Activated CD4-positive, alpha-beta T cell treated with anti-CD3 and anti-CD28 coated beads, Interleukin-2, Interleukin-4, amounts not matched to agents 100 ng/mL and 50 ng/mL, durations not matched to agents 16 hours and 8 hours (primary cell): Measurements from ENCODE around the gene PHC2.
A peak's percentile ranks its signal among the peaks of the same experiment; 100 is the strongest.

Experiments
- DNase-seq: peaks from one replicate; pipeline ENCODE4 v3.0.0-alpha.2; 2020; ENCODE audit warnings: low spot score

Gene PHC2

GRCh38 chr1:33454646-33455282, 23.9 kb upstream of the PHC2 start:
- no peak for DNase-seq

DNA sequence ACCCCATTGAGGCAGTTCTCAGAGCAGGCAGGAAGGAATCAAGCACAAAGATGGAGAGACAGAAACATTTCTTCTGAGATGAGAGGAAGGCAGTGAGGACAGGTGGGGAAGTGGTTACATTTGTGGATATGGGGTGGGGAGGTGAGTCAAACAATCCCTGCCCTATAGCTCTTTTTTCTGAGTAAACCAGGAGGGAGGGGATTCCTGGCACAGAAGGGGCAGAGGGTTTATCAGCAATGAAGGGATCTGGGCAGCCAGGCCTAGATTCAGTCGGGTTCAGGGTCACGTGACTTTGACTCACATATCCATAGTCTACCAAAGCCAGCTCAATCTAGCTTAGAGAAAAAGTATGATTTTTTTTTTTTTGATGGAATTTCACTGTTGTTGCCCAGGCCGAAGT, 15.7 kb upstream of the PHC2 start:
- no peak for DNase-seq

DNA sequence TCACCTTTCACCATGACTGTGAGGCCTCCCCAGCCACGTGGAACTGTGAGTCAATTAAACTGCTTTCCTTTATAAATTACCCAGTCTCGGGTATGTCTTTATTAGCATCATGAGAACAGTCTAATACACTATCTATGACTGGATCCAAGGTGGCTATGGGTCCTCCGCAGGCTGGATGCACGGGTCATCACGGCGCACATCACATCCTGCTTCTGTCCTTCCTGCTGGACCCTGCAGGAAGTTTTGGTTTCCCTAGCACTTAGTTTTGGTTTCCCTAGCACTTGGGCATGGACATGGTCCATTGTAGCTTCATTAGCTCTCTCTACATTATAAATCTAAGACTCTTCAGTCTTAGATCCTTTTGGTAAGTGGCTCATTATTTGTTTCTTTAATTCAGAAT, 14.2 kb upstream of the PHC2 start:
- DNase-seq, result no peak

GRCh38 chr1:33443705-33444180, 12.8 kb upstream of the PHC2 start:
- no peak for DNase-seq

DNA sequence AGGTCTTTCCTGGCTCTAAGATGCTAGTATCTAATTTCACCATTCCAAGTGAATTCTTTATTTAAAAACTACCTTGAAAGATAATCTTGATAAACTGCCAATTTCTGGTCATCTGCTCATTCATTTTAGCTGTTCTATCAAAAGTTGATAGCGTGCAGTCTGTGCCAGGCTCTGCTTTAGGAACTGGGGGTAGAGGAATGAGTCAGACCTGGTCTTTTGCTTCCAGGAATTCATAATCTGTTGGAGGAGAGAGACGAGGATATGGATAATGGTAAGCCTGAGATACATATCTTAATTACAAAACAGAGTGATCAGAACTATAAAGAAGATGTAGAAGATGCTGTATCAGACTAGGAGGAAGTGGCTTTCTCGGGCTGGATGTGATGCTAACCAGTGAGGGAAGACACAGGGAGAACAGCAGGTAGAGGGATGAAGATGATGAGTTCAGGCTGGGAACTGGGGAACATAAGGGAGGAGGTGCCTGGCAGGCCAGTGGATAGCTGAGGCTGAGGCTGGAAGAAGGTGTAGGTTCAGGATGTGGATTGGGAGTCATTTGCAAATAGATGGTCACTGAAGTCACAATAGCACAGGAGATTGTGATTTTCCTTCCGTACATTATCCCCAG, 12.3 kb upstream of the PHC2 start:
- DNase-seq, result no peak

DNA sequence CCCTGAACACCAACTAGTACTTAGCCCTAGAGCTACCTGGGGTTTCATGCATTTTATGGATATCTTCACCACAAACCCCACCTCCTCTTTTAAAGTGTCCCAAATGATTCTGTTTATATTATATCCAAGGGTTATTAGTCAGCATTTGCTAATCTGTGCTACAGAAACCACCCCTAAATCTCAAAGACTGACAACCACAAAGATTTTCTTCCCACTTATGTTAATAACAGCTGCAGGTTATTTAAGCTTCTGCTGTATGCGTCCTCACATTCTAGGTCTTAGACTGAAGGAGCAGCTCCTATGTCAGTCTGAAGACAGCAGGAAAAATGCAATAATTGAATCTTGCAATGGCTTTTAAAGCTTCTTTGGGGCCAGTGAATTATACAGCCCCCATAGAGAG, 11.2 kb upstream of the PHC2 start:
- no peak for DNase-seq

DNA sequence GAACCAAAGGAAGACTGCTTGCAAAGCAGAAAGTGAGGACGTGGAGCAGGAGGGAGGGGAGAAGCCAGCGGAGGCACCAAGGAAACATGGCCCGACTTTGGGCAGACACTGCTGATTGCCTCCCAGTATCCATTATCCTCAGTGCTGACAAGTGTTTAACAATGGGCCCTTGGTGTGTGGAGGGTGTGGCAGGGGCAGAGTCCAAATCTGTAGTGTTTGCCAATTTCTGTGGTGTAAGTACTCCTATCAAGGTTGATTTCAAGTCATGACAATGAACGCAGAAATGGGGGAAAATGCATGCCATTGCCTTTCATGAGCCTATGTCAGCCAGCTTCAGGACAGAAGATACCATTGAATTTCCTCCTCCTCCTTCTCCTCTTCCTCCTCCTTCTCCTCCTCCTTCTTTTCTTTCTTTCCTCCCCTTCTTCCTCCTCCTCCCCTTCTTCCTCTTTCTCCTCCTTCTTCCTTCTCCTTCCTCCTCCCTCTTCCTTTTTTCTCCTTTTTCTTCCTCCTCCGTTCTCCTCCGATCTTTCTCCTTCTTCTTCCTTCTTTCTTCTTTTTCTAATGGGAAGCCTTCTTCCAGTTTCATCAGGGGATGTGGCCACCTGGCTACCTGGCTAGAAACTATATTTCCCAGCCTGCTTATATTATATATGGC, 10.3 kb upstream of the PHC2 start:
- no peak for DNase-seq

GRCh38 chr1:33439662-33440061, 8.8 kb upstream of the PHC2 start:
- DNase-seq, result no peak

DNA sequence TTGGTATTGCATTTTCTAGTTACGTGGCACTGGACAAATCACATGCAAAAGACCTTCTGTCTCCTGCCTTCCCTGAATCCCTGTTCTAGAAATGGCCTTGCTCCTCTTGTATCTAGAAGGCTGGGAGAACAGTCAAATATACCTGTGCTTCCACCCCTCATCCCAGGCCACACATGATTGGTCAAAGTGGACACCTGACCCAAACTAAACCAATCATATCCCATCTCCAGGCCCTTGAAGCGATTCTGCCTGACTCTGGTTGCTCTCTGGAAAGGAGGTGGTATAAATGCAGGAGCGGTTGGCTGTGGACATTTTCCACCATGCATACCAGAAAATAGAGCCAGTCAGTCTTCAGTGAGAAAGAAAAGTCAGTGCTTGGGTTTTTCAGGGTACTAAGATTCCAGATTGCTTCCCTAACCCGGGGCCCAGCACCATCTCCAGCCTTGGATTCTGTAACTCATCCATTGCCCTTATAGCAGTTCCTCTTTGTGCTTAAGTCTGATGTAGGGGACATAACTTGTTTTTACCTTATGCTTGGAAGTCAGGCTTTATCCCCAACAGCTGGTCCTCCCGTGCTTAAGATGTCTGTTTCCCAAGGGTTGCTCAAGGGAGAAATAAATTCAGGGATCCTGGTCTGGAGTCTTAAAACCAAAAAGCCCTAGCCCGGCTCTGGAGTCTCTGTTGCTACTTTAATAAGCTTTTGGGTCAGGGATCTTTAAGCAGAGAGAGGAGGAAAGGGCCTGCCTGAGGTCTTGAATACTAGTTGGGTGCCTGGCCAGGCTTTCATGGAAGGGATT, 7.7 kb upstream of the PHC2 start:
- no peak for DNase-seq

GRCh38 chr1:33436557-33437285, 5.8 kb upstream of the PHC2 start:
- no peak for DNase-seq

GRCh38 chr1:33435096-33435820, 4.4 kb upstream of the PHC2 start:
- DNase-seq, result no peak

- DNase-seq, result no peak
Observed at GRCh38 chr1:33434363-33434750, 3.5 kb upstream of the PHC2 start.

GRCh38 chr1:33433509-33434362, 2.8 kb upstream of the PHC2 start:
- no peak for DNase-seq

DNA sequence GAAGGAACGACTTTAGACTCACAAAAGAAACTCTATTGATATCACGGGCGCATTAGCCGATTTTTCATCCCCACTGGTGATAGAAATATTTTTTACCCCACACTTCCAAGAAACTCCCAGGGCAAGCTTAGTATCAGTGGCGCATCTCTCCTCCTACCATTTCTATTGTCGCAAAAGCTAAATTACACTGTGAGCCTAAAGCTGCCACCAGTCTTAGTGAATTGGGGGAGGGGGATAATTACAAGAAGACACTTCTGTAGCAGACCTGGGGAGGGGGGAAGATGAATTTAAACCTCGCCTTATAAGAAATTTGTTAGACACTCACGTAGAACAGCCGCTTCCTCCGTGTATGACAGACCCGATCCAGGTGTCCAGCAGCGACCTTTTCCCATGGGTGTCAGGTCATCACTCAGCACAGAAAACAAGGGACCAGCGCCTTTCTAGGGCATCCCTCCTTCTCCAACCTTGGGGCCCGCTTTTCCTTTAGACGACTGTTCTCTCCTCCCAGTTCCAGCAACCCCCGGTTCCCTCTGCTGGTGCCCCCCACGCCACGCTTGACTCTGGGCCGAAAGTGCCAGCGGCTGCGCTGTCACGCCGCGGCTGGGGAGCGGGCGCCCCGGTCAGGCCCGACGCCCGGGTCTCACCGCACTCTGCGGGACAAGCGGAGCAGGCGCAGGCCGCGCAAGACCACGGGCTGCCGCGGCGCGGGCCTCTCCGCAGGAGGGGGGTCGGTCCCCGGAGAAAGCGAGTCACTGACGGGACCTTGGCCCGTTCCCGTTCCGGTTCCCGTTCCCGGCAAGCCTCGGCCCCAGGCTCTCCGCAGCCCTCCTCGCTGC, 821 bp downstream of the PHC2 start:
- no peak for DNase-seq

DNA sequence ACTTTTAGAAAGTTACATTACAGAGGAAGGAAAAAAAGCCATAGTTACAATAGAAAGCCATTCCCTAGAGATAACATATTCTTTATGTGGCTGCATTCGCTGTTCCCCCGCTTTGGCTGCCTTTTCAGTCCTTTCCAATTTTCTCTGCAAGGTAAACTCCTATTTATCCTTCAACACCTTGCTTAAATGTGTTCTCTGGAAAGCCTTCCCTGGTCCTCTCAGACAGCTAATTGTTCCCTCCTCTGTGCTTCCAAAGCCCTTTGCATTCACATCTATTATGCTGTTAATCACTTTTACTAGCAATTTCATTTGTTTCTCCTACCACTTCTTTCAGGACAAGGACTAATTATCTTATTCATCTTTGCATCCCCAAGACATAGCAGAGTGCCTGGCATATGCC, 1.6 kb downstream of the PHC2 start:
- no peak for DNase-seq

DNA sequence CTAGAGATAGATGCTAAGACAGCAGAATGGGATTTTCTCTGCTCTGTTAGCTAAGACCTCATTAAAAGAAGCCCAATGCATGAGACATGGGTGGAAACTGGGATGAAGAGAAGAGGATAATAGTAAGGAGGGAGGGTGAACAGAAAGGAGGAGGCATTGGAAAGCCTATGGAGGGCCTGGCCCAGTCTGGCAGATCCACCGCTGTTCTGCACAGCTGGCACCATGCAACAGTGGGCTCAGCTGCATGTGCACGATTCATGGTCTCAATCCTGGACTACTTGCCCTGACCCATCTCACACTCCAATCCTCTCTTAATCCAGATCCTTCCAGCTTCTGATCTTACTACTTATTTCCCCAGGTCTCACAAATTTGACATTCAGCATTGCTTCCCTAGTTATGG, 2.2 kb downstream of the PHC2 start:
- no peak for DNase-seq

GRCh38 chr1:33426916-33427315, 4.0 kb downstream of the PHC2 start:
- no peak for DNase-seq

DNA sequence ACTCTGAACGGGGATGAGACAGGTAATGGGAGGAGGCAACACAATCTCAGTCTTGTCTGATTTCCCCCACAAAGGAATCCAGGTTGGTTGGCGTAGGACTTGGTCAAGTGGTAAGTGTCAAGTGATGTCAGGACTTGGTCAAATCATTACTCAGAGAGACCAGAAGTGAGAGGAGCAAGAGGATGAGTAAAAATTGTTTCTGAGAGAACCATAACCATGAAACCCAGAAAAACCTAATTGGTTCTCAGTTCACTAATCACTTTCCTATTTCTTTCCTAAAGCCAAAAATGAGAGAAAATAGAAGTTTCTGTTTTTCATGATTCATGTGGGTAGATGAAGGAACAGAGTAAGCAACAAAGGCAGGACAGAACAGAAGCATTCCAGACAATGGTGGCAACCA, 5.0 kb downstream of the PHC2 start:
- peak; percentile 12 for DNase-seq

- DNase-seq, result no peak
Observed at GRCh38 chr1:33424610-33425009, 6.3 kb downstream of the PHC2 start.

DNA sequence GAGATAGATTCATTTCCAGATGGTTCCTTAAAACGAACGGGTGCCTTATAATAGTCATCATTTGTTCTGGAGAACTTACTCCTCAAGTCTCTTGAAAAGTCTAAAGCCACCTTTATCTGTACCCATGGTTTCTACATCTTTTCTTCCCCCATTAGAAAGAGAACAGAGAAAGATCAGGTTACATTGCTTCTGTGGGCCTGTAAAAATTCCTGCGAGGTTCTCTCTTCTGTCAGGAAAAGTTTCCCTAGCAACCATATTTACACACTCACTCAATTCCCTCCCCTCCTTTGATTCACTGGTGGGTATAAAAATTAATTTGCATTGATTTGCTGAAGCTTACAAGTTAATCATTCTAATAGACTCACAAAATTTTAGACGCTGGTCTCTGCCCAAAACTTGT, 6.7 kb downstream of the PHC2 start:
- DNase-seq, result no peak
